ENCODE data around the gene CAB39.
A peak's percentile ranks its signal among the peaks of the same experiment; 100 is the strongest.
"Not testable (repeated sequence)": the region's sequence is repeated elsewhere in the genome, so short reads cannot be mapped to it uniquely, and the experiment has no call there.

Gene CAB39

GRCh38 chr2:230701308-230701707 is 11.3 kb upstream of the CAB39 start:
- no peaks in the 10 kb centered on the region for H3K27me3 ChIP-seq (ENCODE audit: insufficient read depth, poor library complexity, severe bottlenecking)
- TF ChIP-seq CTCF (IDR thresholded peaks at IDR 0.05; ENCODE audit: poor library complexity, severe bottlenecking) = no peak
- H3K36me3 ChIP-seq (ENCODE audit: low read depth) = no peaks in the 10 kb centered on the region
- H3K4me1 ChIP-seq (ENCODE audit: insufficient read depth, poor library complexity, severe bottlenecking) = peaks cover 9% of the 10 kb centered on the region
- no peak overlapping the region for H3K27ac ChIP-seq (ENCODE audit: poor library complexity, severe bottlenecking)
- no peak for DNase-seq (ENCODE audit: low spot score)
- no peaks in the 10 kb centered on the region for H3K9me3 ChIP-seq (ENCODE audit: severe bottlenecking)
- no peak for ATAC-seq (ENCODE audit: low read depth)
- no peak overlapping the region for H3K4me3 ChIP-seq (ENCODE audit: severe bottlenecking)

- H3K36me3 ChIP-seq (ENCODE audit: low read depth); H3K27ac ChIP-seq (ENCODE audit: poor library complexity, severe bottlenecking); H3K4me3 ChIP-seq (ENCODE audit: severe bottlenecking); ATAC-seq (ENCODE audit: low read depth); DNase-seq (ENCODE audit: low spot score); H3K27me3 ChIP-seq (ENCODE audit: insufficient read depth, poor library complexity, severe bottlenecking); H3K9me3 ChIP-seq (ENCODE audit: severe bottlenecking): not testable (repeated sequence)
- peaks cover 10% of the 10 kb centered on the region for H3K4me1 ChIP-seq (ENCODE audit: insufficient read depth, poor library complexity, severe bottlenecking)
Observed at GRCh38 chr2:230702457-230702856, 10.2 kb upstream of the CAB39 start.

- ATAC-seq (ENCODE audit: low read depth) (no peak), DNase-seq (ENCODE audit: low spot score) (no peak)
- no peaks in the 10 kb centered on the region for H3K27me3 ChIP-seq (ENCODE audit: insufficient read depth, poor library complexity, severe bottlenecking)
- H3K4me1 ChIP-seq (ENCODE audit: insufficient read depth, poor library complexity, severe bottlenecking) = peaks cover 10% of the 10 kb centered on the region
- no peaks in the 10 kb centered on the region for H3K36me3 ChIP-seq (ENCODE audit: low read depth)
- TF ChIP-seq CTCF (IDR thresholded peaks at IDR 0.05; ENCODE audit: poor library complexity, severe bottlenecking) = no peak
- H3K9me3 ChIP-seq (ENCODE audit: severe bottlenecking) = no peaks in the 10 kb centered on the region
- H3K27ac ChIP-seq (ENCODE audit: poor library complexity, severe bottlenecking) = no peak overlapping the region
- no peak overlapping the region for H3K4me3 ChIP-seq (ENCODE audit: severe bottlenecking)
Observed at GRCh38 chr2:230703514-230703913, 9.1 kb upstream of the CAB39 start.

GRCh38 chr2:230706053-230706521 is 6.6 kb upstream of the CAB39 start:
- TF ChIP-seq CTCF (IDR thresholded peaks at IDR 0.05; ENCODE audit: poor library complexity, severe bottlenecking) = no peak
- ATAC-seq (ENCODE audit: low read depth) = peak; percentile 66
- DNase-seq (ENCODE audit: low spot score) = no peak
- Histone ChIP-seq H3K9me3 (ENCODE audit: severe bottlenecking) (no peaks in the 10 kb centered on the region), H3K27me3 (ENCODE audit: insufficient read depth, poor library complexity, severe bottlenecking) (no peaks in the 10 kb centered on the region), H3K36me3 (ENCODE audit: low read depth) (no peaks in the 10 kb centered on the region), H3K27ac (ENCODE audit: poor library complexity, severe bottlenecking) (no peak overlapping the region), H3K4me3 (ENCODE audit: severe bottlenecking) (no peak overlapping the region), H3K4me1 (ENCODE audit: insufficient read depth, poor library complexity, severe bottlenecking) (peaks cover 7% of the 10 kb centered on the region)

- no peaks in the 10 kb centered on the region for H3K27me3 ChIP-seq (ENCODE audit: insufficient read depth, poor library complexity, severe bottlenecking)
- no peak overlapping the region for H3K27ac ChIP-seq (ENCODE audit: poor library complexity, severe bottlenecking)
- no peak overlapping the region for H3K4me3 ChIP-seq (ENCODE audit: severe bottlenecking)
- no peaks in the 10 kb centered on the region for H3K9me3 ChIP-seq (ENCODE audit: severe bottlenecking)
- no peaks in the 10 kb centered on the region for H3K36me3 ChIP-seq (ENCODE audit: low read depth)
- no peak for ATAC-seq (ENCODE audit: low read depth)
- no peak for TF ChIP-seq CTCF (IDR thresholded peaks at IDR 0.05; ENCODE audit: poor library complexity, severe bottlenecking)
- no peak for DNase-seq (ENCODE audit: low spot score)
- H3K4me1 ChIP-seq (ENCODE audit: insufficient read depth, poor library complexity, severe bottlenecking) = peaks cover 10% of the 10 kb centered on the region
Observed at GRCh38 chr2:230706966-230707365, 5.7 kb upstream of the CAB39 start.
